OCI-LY3 (cell line): Measurements from ENCODE around the gene IFNL1.
"Not testable (repeated sequence)": the region's sequence is repeated elsewhere in the genome, so short reads cannot be mapped to it uniquely, and the experiment has no call there.

Experiments used
- H2AFZ ChIP-seq: fragments of 200-600, 300-600 bp; shearing (Covaris generic); 2 replicates; pipeline ENCODE4 v1.6.0; 2014; ENCODE audit warnings: antibody characterized with exemption, low read depth, low read length
- H3K27ac ChIP-seq: fragments of 200-600, 300-600 bp; sonication (generic); 2 replicates; pipeline ENCODE4 v1.5.1; 2014; ENCODE audit warnings: mild to moderate bottlenecking, low read length, moderate library complexity, mixed read lengths
- H3K27me3 ChIP-seq: fragments of 200-600, 300-600 bp; sonication (generic); 2 replicates; pipeline ENCODE4 v1.6.1; 2014; ENCODE audit warnings: low read depth, low read length, mixed read lengths
- H3K36me3 ChIP-seq: fragments of 200-600, 300-600 bp; sonication (generic); replicated peaks from 2 replicates; pipeline ENCODE3; 2014; ENCODE audit warnings: low read depth, low read length, mixed read lengths
- H3K4me1 ChIP-seq: fragments of 300-600, 200-600 bp; sonication (generic); 2 replicates; pipeline ENCODE4 v1.6.1; 2014; ENCODE audit warnings: low read length, mixed read lengths
- H3K4me2 ChIP-seq: fragments of 200-600, 300-600 bp; sonication (generic); 2 replicates; pipeline ENCODE4 v1.6.1; 2014; ENCODE audit warnings: low read length, mixed read lengths
- H3K4me3 ChIP-seq: fragments of 300-600, 200-600 bp; sonication (generic); 2 replicates; pipeline ENCODE4 v1.5.1; 2014; ENCODE audit warnings: antibody characterized with exemption, mild to moderate bottlenecking, low read length, moderate library complexity
- H3K79me2 ChIP-seq: fragments of 300-600, 200-600 bp; shearing (Covaris generic); 2 replicates; pipeline ENCODE4 v1.6.1; 2014; ENCODE audit warnings: mild to moderate bottlenecking, low read length, mixed read lengths
- H3K9ac ChIP-seq: fragments of 300-600, 200-600 bp; shearing (Covaris generic); 2 replicates; pipeline ENCODE4 v1.6.0; 2014; ENCODE audit warnings: mild to moderate bottlenecking, low read length, moderate library complexity
- H3K9me3 ChIP-seq: fragments of 200-600, 300-600 bp; shearing (Covaris generic); 2 replicates; pipeline ENCODE4 v1.6.1; 2014; ENCODE audit warnings: low read length, mixed read lengths; ENCODE audit not compliant: insufficient read depth
- H4K20me1 ChIP-seq: fragments of 200-600, 300-600 bp; sonication (generic); 2 replicates; pipeline ENCODE4 v1.6.1; 2016; ENCODE audit warnings: low read length, mixed read lengths; ENCODE audit not compliant: insufficient read depth
- CTCF ChIP-seq: fragments of 200-600, 300-600 bp; sonication (generic); IDR thresholded peaks from 2 replicates; pipeline ENCODE4 v1.5.1; 2014; ENCODE audit warnings: antibody characterized with exemption, low read length, low read depth
- EZH2phosphoT487 ChIP-seq: fragments of 200-600 bp; shearing (Covaris generic); IDR thresholded peaks from 2 replicates; pipeline ENCODE4 v1.6.1; 2018; ENCODE audit warnings: antibody characterized with exemption, mixed run types, low read depth

The IFNL1 gene

GRCh38 chr19:39332293-39332692, 36.1 kb downstream of the IFNL1 start:
- Histone ChIP-seq H3K9me3 (no peaks in the 10 kb centered on the region), H4K20me1 (no peaks in the 10 kb centered on the region), H3K36me3 (no peaks in the 10 kb centered on the region), H3K79me2 (no peaks in the 10 kb centered on the region), H3K4me3 (no peak overlapping the region), H3K27me3 (no peaks in the 10 kb centered on the region), H3K27ac (no peak overlapping the region), H2AFZ (no peak overlapping the region), H3K4me1 (peaks cover 21% of the 10 kb centered on the region), H3K4me2 (no peak overlapping the region), H3K9ac (no peak overlapping the region)
- TF ChIP-seq CTCF (no peak), EZH2phosphoT487 (no peak)

DNA sequence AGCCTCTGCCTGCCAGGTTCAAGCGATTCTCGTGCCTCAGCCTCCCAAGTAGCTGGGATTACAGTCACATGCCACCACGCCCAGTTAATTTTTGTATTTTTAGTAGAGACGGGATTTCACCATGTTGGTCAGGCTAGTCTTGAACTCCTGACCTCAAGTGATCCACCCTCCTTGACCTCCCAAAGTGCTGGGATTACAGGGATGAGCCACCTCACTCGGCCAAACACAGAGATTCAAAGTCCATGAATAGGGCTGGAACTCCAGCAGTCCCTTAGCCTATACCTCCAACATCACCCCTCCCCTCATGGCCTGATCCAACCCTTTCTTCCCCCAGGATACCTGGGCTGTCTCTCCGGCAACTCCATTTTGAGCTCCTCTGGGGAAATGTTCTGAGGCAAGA, 36.5 kb downstream of the IFNL1 start:
- H3K4me3 ChIP-seq, H3K27me3 ChIP-seq, H3K9ac ChIP-seq, H3K79me2 ChIP-seq, H4K20me1 ChIP-seq, H3K27ac ChIP-seq, H2AFZ ChIP-seq, H3K36me3 ChIP-seq, H3K9me3 ChIP-seq, H3K4me2 ChIP-seq: not testable (repeated sequence)
- peaks cover 26% of the 10 kb centered on the region for H3K4me1 ChIP-seq

DNA sequence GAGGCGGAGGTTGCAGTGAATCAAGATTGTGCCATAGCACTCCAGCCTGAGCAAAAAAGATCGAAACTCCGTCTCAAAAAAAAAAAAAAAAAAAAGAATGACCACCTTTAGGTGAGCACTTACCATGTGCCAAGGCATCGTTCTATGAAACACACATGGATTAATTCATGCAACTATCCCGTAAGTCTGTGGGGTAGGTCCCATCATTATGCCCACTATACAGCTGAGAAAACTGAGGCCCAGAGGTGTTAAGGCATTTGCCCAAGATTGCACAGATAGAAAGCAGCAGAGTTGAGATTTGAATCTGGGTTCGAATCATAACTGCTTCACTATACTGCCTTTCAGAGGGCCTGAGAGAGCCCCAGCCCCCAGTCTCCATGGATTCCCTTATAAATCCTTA, 37.3 kb downstream of the IFNL1 start:
- Histone ChIP-seq H3K9me3 (no peaks in the 10 kb centered on the region), H3K36me3 (no peaks in the 10 kb centered on the region), H3K27me3 (no peaks in the 10 kb centered on the region), H3K4me1 (peaks cover 32% of the 10 kb centered on the region), H4K20me1 (no peaks in the 10 kb centered on the region), H3K79me2 (no peaks in the 10 kb centered on the region), H3K4me2 (no peak overlapping the region), H3K4me3 (no peak overlapping the region), H2AFZ (no peak overlapping the region), H3K9ac (no peak overlapping the region), H3K27ac (no peak overlapping the region)
- TF ChIP-seq CTCF: no peak
- no peak for TF ChIP-seq EZH2phosphoT487

GRCh38 chr19:39334444-39334976, 38.3 kb downstream of the IFNL1 start:
- Histone ChIP-seq H4K20me1 (no peaks in the 10 kb centered on the region), H3K27ac (no peak overlapping the region), H3K9me3 (no peaks in the 10 kb centered on the region), H3K79me2 (no peaks in the 10 kb centered on the region), H3K9ac (no peak overlapping the region), H3K4me1 (peaks cover 32% of the 10 kb centered on the region), H3K36me3 (no peaks in the 10 kb centered on the region), H3K4me3 (no peak overlapping the region), H2AFZ (no peak overlapping the region), H3K4me2 (peak overlapping the region; percentile 83; the same call in 1 of the 2 replicates), H3K27me3 (no peaks in the 10 kb centered on the region)
- TF ChIP-seq CTCF: no peak
- TF ChIP-seq EZH2phosphoT487: no peak

DNA sequence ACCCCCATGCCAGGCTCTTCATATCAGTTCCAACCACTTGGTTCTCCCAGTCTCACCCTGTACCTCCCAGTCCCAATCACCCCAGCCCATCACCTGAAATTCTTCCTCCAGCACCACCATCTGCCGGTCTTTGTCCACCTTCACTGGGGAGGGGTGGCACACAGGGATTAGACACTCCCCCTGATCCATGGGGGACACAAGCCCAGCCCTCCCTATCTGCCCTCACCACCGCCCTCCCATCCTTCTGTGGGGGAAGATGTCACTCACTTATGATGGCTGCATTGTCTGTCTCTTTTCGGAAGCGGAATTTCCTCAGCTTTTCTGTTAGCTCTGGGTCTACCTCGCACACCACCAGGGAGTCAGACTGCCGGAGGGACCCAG, 39.0 kb downstream of the IFNL1 start:
- H3K9me3 ChIP-seq: no peaks in the 10 kb centered on the region
- no peaks in the 10 kb centered on the region for H3K36me3 ChIP-seq
- no peaks in the 10 kb centered on the region for H3K27me3 ChIP-seq
- peak overlapping the region; percentile 38 for H3K27ac ChIP-seq
- H3K4me2 ChIP-seq: peak overlapping the region; percentile 83
- peak overlapping the region; percentile 82 for H3K9ac ChIP-seq
- H2AFZ ChIP-seq: peak overlapping the region; percentile 64; the same call in 1 of the 2 replicates
- no peaks in the 10 kb centered on the region for H3K79me2 ChIP-seq
- peak overlapping the region; percentile 79 for H3K4me3 ChIP-seq
- peaks cover 32% of the 10 kb centered on the region for H3K4me1 ChIP-seq
- TF ChIP-seq EZH2phosphoT487 (no peak), CTCF (no peak)
- H4K20me1 ChIP-seq: no peaks in the 10 kb centered on the region
